Measurements from ENCODE around the gene ECHS1.

GRCh38 chr10:133373174-133374090 is at the start of gene ECHS1:
- no peak for TF ChIP-seq CTCF (conservative IDR thresholded peaks at IDR 0.05)
- TF ChIP-seq EZH2 (IDR thresholded peaks at IDR 0.05; ENCODE audit: low read depth): no peak
